Cardiac fibroblast (primary cell): ENCODE measurements around the gene APAF1.

Experiments used
- DNase-seq, 2 donors: peaks; one replicate each; pipeline versions ENCODE4 v3.0.0 to v3.0.0-alpha.2; 2010; ENCODE audit warnings: low read depth in 2 of 2
- H3K4me3 ChIP-seq, 2 donors: replicated peaks in 1 of 2; 1 replicate in 1 of 2; 2 replicates in 1 of 2; pipeline ENCODE4 v1.5.1; 2011; ENCODE audit warnings: low read depth in 2 of 2, low read length in 2 of 2, mild to moderate bottlenecking in 2 of 2, moderate library complexity in 1 of 2
- CTCF ChIP-seq: IDR thresholded peaks from one replicate; pipeline ENCODE4 v1.5.1; 2011; ENCODE audit warnings: low read depth, mild to moderate bottlenecking, low read length, inconsistent platforms

Gene APAF1

GRCh38 chr12:98737322-98737712 is 92.2 kb downstream of the APAF1 start:
- H3K4me3 ChIP-seq = no peak overlapping the region
- TF ChIP-seq CTCF = no peak
- no peak for DNase-seq

DNA sequence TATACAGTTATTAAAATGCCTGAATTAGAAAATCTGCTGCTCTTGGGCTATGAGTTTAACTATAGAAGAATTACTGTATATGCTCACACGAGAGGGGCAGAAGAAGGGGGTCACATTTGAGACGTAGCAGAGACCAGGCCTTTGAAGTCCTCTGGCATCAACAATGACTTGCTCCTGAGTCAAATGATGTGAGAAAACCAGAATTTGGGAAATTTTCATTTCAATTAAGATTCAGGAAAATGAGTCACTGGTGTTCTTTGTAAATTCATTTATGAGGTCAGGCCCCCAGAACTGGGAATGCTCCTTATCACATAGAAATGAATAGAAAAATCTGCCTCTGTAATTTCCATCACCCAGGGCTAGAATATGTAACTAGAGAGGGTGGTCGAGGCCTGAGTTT is 92.9 kb downstream of the APAF1 start:
- no peak overlapping the region for H3K4me3 ChIP-seq
- TF ChIP-seq CTCF = no peak
- DNase-seq = no peak

DNA sequence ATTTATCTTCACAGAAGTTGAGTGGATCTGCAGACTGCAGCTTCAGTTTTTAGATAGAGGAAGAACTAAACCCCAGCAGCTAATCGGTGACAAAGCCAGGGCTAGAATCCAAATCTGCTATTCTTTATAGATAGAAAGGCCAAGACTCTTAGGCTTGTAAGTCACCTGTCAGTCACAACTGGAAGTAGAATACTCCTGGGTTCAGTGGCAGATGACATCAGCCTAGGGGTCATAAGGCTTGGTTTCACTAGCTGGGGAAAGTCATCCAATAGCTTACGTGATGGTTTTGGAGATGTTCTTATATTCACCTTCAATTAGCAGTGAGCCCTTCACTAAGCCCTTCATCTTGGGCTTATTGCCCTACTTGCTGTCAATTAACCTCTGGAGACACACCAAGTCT is 93.4 kb downstream of the APAF1 start:
- H3K4me3 ChIP-seq = no peak overlapping the region
- no peak for TF ChIP-seq CTCF
- no peak for DNase-seq

GRCh38 chr12:98740751-98741150 is 95.7 kb downstream of the APAF1 start:
- H3K4me3 ChIP-seq = no peak overlapping the region
- DNase-seq = no peak
- TF ChIP-seq CTCF = no peak

DNA sequence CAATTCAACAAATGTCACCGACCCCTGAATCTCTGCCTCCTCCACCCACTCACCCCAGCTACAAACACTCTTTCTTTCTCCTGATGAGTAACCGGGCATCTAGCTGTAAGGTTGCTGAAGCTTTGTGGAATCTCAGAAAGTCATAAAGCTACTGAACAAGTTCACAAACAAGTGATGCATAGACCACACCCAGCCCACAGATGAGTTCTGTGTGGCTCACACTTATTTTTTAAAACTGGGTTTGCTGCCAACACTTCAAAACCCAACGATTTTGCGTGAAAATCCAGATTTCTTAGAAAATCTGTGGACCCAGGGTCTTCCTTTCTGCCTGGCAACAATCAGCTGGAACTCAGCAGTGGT is 96.1 kb downstream of the APAF1 start:
- TF ChIP-seq CTCF = no peak
- H3K4me3 ChIP-seq = no peak overlapping the region
- DNase-seq = no peak

GRCh38 chr12:98741556-98742265 is 96.6 kb downstream of the APAF1 start:
- DNase-seq = no peak
- TF ChIP-seq CTCF = no peak
- no peak overlapping the region for H3K4me3 ChIP-seq

GRCh38 chr12:98743362-98743953 is 98.4 kb downstream of the APAF1 start:
- TF ChIP-seq CTCF = peak; percentile 66
- peak; percentile 11 to 18 for DNase-seq
- no peak overlapping the region for H3K4me3 ChIP-seq
